A549 (cell line): ENCODE data around the gene EARS2.

Experiments
- CEBPB ChIP-seq, 2 experiments: fragments of >200 bp in 1 of 2; sonication (Bioruptor Twin) in 1 of 2; formaldehyde crosslinking in 1 of 2; IDR thresholded peaks; 2 replicates each; pipeline ENCODE4 v1.6.1; 2012 to 2016
- CTCF ChIP-seq: fragments of >200 bp; sonication (Bioruptor Twin); formaldehyde crosslinking; IDR thresholded peaks from 3 replicates; pipeline ENCODE4 v1.5.1; 2016
- EP300 ChIP-seq, 2 experiments: fragments of >200 bp; sonication (Bioruptor Twin); formaldehyde crosslinking; IDR thresholded peaks; 2 replicates in 1 of 2; 3 replicates in 1 of 2; pipeline ENCODE4 v1.6.1; 2016 to 2017
- MAX ChIP-seq: IDR thresholded peaks from 2 replicates; pipeline ENCODE4 v1.6.1; 2012
- MYC ChIP-seq: IDR thresholded peaks from 2 replicates; pipeline ENCODE4 v1.6.1; 2012; ENCODE audit warnings: mild to moderate bottlenecking, inconsistent platforms, low read length, improper control_type of control experiment, borderline replicate concordance
- PHF8 ChIP-seq: fragments of 200-600 bp; sonication (generic); IDR thresholded peaks from 2 replicates; pipeline ENCODE4 v1.6.1; 2016; ENCODE audit warnings: low read depth, mild to moderate bottlenecking, antibody characterized with exemption, moderate library complexity, borderline replicate concordance
- POLR2A ChIP-seq: IDR thresholded peaks from 2 replicates; pipeline ENCODE4 v1.6.1; 2012; ENCODE audit warnings: mild to moderate bottlenecking, low read length
- POLR2AphosphoS2 ChIP-seq: conservative IDR thresholded peaks from 2 replicates; pipeline ENCODE4 v1.6.1; 2012; ENCODE audit warnings: low read length, improper control_type of control experiment, inconsistent platforms
- RCOR1 ChIP-seq: fragments of 150-350 bp; IDR thresholded peaks from 2 replicates; pipeline ENCODE4 v1.6.1; 2014; ENCODE audit warnings: antibody characterized with exemption, low read length, low read depth
- TF ChIP-seq, protein P1 (sequence below): fragments of 250-450 bp; sonication (Bioruptor Pico); IDR thresholded peaks from 2 replicates; pipeline ENCODE4 v1.5.0; 2021; ENCODE audit warnings: mild to moderate bottlenecking, moderate library complexity, borderline replicate concordance
- TF ChIP-seq, protein P2 (sequence below): fragments of 450-650 bp; IDR thresholded peaks from 2 replicates; pipeline ENCODE4 v1.6.1; 2014; ENCODE audit warnings: antibody characterized with exemption
- TF ChIP-seq, protein P3 (sequence below): IDR thresholded peaks from 2 replicates; pipeline ENCODE4 v1.6.1; 2012

- TF ChIP-seq, protein P1, sequence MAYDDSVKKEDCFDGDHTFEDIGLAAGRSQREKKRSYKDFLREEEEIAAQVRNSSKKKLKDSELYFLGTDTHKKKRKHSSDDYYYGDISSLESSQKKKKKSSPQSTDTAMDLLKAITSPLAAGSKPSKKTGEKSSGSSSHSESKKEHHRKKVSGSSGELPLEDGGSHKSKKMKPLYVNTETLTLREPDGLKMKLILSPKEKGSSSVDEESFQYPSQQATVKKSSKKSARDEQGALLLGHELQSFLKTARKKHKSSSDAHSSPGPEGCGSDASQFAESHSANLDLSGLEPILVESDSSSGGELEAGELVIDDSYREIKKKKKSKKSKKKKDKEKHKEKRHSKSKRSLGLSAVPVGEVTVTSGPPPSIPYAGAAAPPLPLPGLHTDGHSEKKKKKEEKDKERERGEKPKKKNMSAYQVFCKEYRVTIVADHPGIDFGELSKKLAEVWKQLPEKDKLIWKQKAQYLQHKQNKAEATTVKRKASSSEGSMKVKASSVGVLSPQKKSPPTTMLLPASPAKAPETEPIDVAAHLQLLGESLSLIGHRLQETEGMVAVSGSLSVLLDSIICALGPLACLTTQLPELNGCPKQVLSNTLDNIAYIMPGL (CRISPR knock-in tag): no peak
- TF ChIP-seq POLR2A (no peak), CTCF (no peak), RCOR1 (no peak), MAX (no peak), MYC (no peak), CEBPB (IDR thresholded peaks at IDR 0.05) (no peak), PHF8 (no peak), POLR2AphosphoS2 (no peak), EP300 (IDR thresholded peaks at IDR 0.05) (no peak)
- TF ChIP-seq, protein P2, sequence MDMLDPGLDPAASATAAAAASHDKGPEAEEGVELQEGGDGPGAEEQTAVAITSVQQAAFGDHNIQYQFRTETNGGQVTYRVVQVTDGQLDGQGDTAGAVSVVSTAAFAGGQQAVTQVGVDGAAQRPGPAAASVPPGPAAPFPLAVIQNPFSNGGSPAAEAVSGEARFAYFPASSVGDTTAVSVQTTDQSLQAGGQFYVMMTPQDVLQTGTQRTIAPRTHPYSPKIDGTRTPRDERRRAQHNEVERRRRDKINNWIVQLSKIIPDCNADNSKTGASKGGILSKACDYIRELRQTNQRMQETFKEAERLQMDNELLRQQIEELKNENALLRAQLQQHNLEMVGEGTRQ: no peak
- TF ChIP-seq, protein P3, sequence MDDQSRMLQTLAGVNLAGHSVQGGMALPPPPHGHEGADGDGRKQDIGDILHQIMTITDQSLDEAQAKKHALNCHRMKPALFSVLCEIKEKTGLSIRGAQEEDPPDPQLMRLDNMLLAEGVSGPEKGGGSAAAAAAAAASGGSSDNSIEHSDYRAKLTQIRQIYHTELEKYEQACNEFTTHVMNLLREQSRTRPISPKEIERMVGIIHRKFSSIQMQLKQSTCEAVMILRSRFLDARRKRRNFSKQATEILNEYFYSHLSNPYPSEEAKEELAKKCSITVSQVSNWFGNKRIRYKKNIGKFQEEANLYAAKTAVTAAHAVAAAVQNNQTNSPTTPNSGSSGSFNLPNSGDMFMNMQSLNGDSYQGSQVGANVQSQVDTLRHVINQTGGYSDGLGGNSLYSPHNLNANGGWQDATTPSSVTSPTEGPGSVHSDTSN: no peak
These were observed 36.6 kb downstream of the EARS2 start for GRCh38 chr16:23520500-23520899.
